ENCODE data around the gene EHMT1. TPM values are rescaled to one million over a fixed set of nuclear protein-coding genes. Genes with fewer than 3 reads are reported as not detected.

EHMT1 gene
- total and polyA plus RNA-seq, 10 of the 15 experiments (the other 5 are each of a cell fraction or from before 2014, with no cell fraction given), result 2.9 to 100 (median 48.1) TPM

GRCh38 chr9:137613738-137614523, 4.9 kb upstream of the EHMT1 start:
- FAIRE-seq, result no peak
- ATAC-seq, result no peak
- Histone ChIP-seq H3K4me3 (no peak overlapping the region), H3K9ac (ENCODE audit: control insufficient read depth, insufficient read depth, low read length) (no peak overlapping the region), H3K27me3 (replicated peaks in 1 of 2; ENCODE audit: control insufficient read depth in 2 of 2, insufficient read depth in 2 of 2, low read length in 1 of 2) (no peaks in the 10 kb centered on the region), H4K20me1 (ENCODE audit: control insufficient read depth, insufficient read depth) (no peaks in the 10 kb centered on the region), H3K36me3 (ENCODE audit: control insufficient read depth in 2 of 2, insufficient read depth in 2 of 2, low read length in 1 of 2) (peaks cover 2 to 7% of the 10 kb centered on the region in 2 experiments; a peak in 3 of 4 replicates), H2AFZ (ENCODE audit: control insufficient read depth, low read depth, low read length) (no peak overlapping the region), H3K27ac (ENCODE audit: control insufficient read depth, insufficient read depth) (no peak overlapping the region), H3K4me1 (ENCODE audit: control insufficient read depth, insufficient read depth, low read length) (peaks cover 5% of the 10 kb centered on the region), H3K4me2 (ENCODE audit: control insufficient read depth, insufficient read depth) (no peak overlapping the region), H3K9me3 (replicated peaks; ENCODE audit: control insufficient read depth, insufficient read depth, low read length) (no peaks in the 10 kb centered on the region), H3K79me2 (ENCODE audit: control insufficient read depth, insufficient read depth, low read length) (peaks cover 17% of the 10 kb centered on the region)
- ChIA-PET RAD21 (ENCODE audit: unreplicated experiment) (no interaction called here), CTCF (no interaction called here), POLR2A (no interaction called here), SMC1A (ENCODE audit: uncharacterized antibody, unreplicated experiment) (no interaction called here)
- in situ Hi-C loops (cut with MboI) (no loop called here), intact Hi-C loops (cut with micrococcal nuclease; ENCODE audit: unreplicated experiment) (no loop called here)
- no peak for TF ChIP-seq SUZ12 (IDR thresholded peaks at IDR 0.05; ENCODE audit: unreplicated experiment)
- peak; percentile 64; the same call in 1 of the 2 replicates for TF ChIP-seq POLR2A (IDR thresholded peaks at IDR 0.05; ENCODE audit: low read depth, low read length)
- DNase-seq (ENCODE audit: low read depth, low spot score), result no peak
- BruUV-seq (replicated peaks), result no TSS peak
- 92% methylated on average over 25 of the region's 27 CpGs for WGBS (ENCODE audit: insufficient coverage, insufficient replicate concordance, low lambda C conversion rate, missing lambda C conversion rate)

- Histone ChIP-seq H3K4me2 (ENCODE audit: control insufficient read depth, insufficient read depth) (no peak overlapping the region), H3K4me1 (ENCODE audit: control insufficient read depth, insufficient read depth, low read length) (peaks cover 5% of the 10 kb centered on the region), H2AFZ (ENCODE audit: control insufficient read depth, low read depth, low read length) (no peak overlapping the region), H4K20me1 (ENCODE audit: control insufficient read depth, insufficient read depth) (no peaks in the 10 kb centered on the region), H3K27me3 (replicated peaks in 1 of 2; ENCODE audit: control insufficient read depth in 2 of 2, insufficient read depth in 2 of 2, low read length in 1 of 2) (no peaks in the 10 kb centered on the region), H3K27ac (ENCODE audit: control insufficient read depth, insufficient read depth) (no peak overlapping the region), H3K36me3 (ENCODE audit: control insufficient read depth in 2 of 2, insufficient read depth in 2 of 2, low read length in 1 of 2) (peaks cover 2 to 7% of the 10 kb centered on the region in 2 experiments; a peak in 3 of 4 replicates), H3K9me3 (replicated peaks; ENCODE audit: control insufficient read depth, insufficient read depth, low read length) (no peaks in the 10 kb centered on the region), H3K79me2 (ENCODE audit: control insufficient read depth, insufficient read depth, low read length) (peaks cover 23% of the 10 kb centered on the region), H3K9ac (ENCODE audit: control insufficient read depth, insufficient read depth, low read length) (no peak overlapping the region), H3K4me3 (no peak overlapping the region)
- DNase-seq (ENCODE audit: low read depth, low spot score), result no peak
- ChIA-PET CTCF (no interaction called here), RAD21 (ENCODE audit: unreplicated experiment) (no interaction called here), POLR2A (no interaction called here), SMC1A (ENCODE audit: uncharacterized antibody, unreplicated experiment) (no interaction called here)
- no peak for ATAC-seq
- WGBS (ENCODE audit: insufficient coverage, insufficient replicate concordance, low lambda C conversion rate, missing lambda C conversion rate), result 94% methylated on average over 22 of the region's 25 CpGs
- no TSS peak for BruUV-seq (replicated peaks)
- in situ Hi-C loops (cut with MboI), result no loop called here
- no peak for TF ChIP-seq RUNX3 (IDR thresholded peaks at IDR 0.05; ENCODE audit: low read length)
- TF ChIP-seq POLR2A (IDR thresholded peaks at IDR 0.05; ENCODE audit: low read depth, low read length), result peak; percentile 16
- FAIRE-seq, result no peak
- intact Hi-C loops (cut with micrococcal nuclease; ENCODE audit: unreplicated experiment), result no loop called here
Measured at GRCh38 chr9:137614631-137615386, 4.0 kb upstream of the EHMT1 start.

Data from GM12878 (cell line).